Measurements from ENCODE around the gene NEMP2.

Gene NEMP2

DNA sequence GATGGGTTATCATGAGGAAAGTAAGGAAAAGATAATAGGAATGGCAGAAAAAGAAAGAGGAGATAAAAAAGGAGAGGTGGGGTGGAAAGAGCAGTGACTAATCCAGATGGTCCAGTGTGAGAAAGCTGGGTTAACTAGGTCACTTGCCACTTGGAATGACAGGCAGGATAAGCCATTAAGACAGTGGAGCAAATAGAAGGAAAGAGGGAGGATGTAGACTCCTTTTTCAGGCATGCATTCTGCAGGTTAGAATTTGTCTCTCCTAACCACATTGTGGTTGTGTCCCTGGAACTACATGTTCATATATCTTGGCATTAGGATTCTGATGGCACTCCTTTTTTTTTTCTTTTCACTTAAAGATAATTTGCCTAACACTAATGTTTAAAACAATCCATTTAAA is 13.4 kb upstream of the NEMP2 start:
- TF ChIP-seq TAF1 (IDR thresholded peaks at IDR 0.05; ENCODE audit: low read depth): no peak
- no peak for TF ChIP-seq TCF12 (IDR thresholded peaks at IDR 0.05; ENCODE audit: low read depth)
- no peak for TF ChIP-seq EP300 (IDR thresholded peaks at IDR 0.05; ENCODE audit: borderline replicate concordance)
- no peak for TF ChIP-seq CEBPB (IDR thresholded peaks at IDR 0.05)
- TF ChIP-seq NFIC (IDR thresholded peaks at IDR 0.05): no peak
- no peak for TF ChIP-seq FOXM1 (IDR thresholded peaks at IDR 0.05; ENCODE audit: borderline replicate concordance, low read depth)
- TF ChIP-seq ZBTB7A (IDR thresholded peaks at IDR 0.05; ENCODE audit: low read depth): no peak
- TF ChIP-seq, protein P1, sequence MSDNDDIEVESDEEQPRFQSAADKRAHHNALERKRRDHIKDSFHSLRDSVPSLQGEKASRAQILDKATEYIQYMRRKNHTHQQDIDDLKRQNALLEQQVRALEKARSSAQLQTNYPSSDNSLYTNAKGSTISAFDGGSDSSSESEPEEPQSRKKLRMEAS (IDR thresholded peaks at IDR 0.05): no peak
- no peak for TF ChIP-seq YY1 (IDR thresholded peaks at IDR 0.05; ENCODE audit: low read depth)
- TF ChIP-seq EGR1 (IDR thresholded peaks at IDR 0.05): no peak
- TF ChIP-seq, protein P2, sequence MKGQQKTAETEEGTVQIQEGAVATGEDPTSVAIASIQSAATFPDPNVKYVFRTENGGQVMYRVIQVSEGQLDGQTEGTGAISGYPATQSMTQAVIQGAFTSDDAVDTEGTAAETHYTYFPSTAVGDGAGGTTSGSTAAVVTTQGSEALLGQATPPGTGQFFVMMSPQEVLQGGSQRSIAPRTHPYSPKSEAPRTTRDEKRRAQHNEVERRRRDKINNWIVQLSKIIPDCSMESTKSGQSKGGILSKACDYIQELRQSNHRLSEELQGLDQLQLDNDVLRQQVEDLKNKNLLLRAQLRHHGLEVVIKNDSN (IDR thresholded peaks at IDR 0.05): no peak
- TF ChIP-seq, protein P3, sequence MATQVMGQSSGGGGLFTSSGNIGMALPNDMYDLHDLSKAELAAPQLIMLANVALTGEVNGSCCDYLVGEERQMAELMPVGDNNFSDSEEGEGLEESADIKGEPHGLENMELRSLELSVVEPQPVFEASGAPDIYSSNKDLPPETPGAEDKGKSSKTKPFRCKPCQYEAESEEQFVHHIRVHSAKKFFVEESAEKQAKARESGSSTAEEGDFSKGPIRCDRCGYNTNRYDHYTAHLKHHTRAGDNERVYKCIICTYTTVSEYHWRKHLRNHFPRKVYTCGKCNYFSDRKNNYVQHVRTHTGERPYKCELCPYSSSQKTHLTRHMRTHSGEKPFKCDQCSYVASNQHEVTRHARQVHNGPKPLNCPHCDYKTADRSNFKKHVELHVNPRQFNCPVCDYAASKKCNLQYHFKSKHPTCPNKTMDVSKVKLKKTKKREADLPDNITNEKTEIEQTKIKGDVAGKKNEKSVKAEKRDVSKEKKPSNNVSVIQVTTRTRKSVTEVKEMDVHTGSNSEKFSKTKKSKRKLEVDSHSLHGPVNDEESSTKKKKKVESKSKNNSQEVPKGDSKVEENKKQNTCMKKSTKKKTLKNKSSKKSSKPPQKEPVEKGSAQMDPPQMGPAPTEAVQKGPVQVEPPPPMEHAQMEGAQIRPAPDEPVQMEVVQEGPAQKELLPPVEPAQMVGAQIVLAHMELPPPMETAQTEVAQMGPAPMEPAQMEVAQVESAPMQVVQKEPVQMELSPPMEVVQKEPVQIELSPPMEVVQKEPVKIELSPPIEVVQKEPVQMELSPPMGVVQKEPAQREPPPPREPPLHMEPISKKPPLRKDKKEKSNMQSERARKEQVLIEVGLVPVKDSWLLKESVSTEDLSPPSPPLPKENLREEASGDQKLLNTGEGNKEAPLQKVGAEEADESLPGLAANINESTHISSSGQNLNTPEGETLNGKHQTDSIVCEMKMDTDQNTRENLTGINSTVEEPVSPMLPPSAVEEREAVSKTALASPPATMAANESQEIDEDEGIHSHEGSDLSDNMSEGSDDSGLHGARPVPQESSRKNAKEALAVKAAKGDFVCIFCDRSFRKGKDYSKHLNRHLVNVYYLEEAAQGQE (IDR thresholded peaks at IDR 0.05; ENCODE audit: low read depth): no peak
- no peak for TF ChIP-seq CREB1 (IDR thresholded peaks at IDR 0.05; ENCODE audit: low read depth)
- no peak for TF ChIP-seq TEAD4 (IDR thresholded peaks at IDR 0.05)

DNA sequence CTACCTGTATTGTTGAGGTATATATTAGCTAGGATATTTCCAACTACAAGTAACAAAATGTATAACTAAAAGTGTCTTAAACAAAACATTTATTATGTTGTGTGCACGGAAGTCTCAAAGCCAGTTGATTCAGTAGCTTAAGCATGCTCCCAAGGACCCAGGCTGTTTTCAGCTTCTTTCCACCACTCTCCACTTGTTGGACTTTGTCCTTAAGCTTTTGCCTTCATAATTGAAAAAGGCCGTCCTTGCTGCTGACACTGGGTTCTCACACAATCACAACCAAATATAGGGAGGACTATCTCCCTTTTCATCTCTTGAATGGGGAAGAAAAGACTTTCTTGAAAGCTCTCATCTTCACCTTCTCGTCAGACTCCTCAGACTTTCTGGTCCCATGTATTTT is 12.2 kb upstream of the NEMP2 start:
- TF ChIP-seq YY1 (IDR thresholded peaks at IDR 0.05; ENCODE audit: low read depth) (no peak), EGR1 (IDR thresholded peaks at IDR 0.05) (no peak)

DNA sequence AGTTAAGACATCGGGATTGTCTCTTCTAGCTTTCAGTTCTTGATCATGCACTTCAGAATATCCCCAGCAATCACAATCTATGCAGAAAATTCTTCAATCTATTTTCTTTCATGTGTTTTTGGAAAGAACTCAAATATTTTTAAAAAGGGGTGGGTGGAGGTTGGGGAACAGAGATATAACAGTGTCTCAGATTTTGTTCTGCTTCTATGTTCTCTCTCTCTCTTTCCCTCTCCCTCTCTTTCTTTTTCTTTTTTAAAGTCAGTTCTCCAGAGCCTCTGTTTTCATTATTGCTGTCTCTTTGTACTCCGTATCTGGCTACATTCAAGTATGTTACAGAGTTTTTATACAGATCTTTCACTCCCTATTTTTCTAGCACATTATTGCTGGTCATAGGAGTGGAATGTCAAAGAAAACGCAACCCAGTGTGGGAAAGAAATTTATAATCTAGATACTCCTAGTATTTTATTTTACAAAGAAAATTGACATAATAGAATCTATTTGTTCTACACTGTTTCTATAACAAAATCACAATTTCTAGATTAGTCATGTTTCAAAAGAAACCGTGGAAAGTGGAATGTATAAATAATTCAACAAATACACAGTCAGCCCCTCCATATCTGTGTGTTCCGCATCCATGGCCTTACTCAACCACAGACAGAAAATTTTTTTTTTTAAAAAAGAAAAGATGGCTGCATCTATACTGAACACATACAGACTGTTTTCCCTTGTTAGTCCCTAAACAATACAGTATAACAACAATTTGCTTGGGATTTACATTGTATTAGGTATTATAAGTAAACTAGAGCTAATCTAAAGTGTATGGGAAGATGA is 11.2 kb upstream of the NEMP2 start:
- no peak for TF ChIP-seq EGR1 (IDR thresholded peaks at IDR 0.05)
- no peak for TF ChIP-seq FOXM1 (IDR thresholded peaks at IDR 0.05; ENCODE audit: borderline replicate concordance, low read depth)

DNA sequence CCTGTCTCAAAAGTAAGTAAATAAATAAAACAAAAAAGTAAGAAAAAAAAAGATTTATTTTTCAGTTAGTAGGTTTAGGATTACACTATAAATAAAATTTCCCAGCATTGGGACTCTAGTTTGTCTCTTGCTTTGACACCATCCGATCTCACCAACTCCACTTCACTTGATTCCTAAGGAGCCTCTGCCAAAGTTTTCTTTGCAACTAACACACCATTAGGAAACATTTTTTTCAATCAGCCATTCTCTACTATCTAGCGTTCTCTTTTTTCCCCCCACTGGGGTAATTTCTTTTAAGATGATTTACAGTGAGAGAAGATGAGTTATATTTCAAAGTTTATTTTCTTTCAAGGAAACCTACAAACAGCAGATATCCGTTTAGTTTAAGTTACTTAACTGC is 10.6 kb upstream of the NEMP2 start:
- TF ChIP-seq EP300 (IDR thresholded peaks at IDR 0.05; ENCODE audit: borderline replicate concordance) (no peak), TAF1 (IDR thresholded peaks at IDR 0.05; ENCODE audit: low read depth) (no peak), TEAD4 (IDR thresholded peaks at IDR 0.05) (no peak), RAD21 (IDR thresholded peaks at IDR 0.05; ENCODE audit: low read depth) (no peak), TCF12 (IDR thresholded peaks at IDR 0.05; ENCODE audit: low read depth) (no peak), ZBTB7A (IDR thresholded peaks at IDR 0.05; ENCODE audit: low read depth) (no peak), YY1 (IDR thresholded peaks at IDR 0.05; ENCODE audit: low read depth) (no peak)
- TF ChIP-seq, protein P1 (IDR thresholded peaks at IDR 0.05): no peak
- TF ChIP-seq, protein P3 (IDR thresholded peaks at IDR 0.05; ENCODE audit: low read depth): no peak
- TF ChIP-seq, protein P2 (IDR thresholded peaks at IDR 0.05): no peak

DNA sequence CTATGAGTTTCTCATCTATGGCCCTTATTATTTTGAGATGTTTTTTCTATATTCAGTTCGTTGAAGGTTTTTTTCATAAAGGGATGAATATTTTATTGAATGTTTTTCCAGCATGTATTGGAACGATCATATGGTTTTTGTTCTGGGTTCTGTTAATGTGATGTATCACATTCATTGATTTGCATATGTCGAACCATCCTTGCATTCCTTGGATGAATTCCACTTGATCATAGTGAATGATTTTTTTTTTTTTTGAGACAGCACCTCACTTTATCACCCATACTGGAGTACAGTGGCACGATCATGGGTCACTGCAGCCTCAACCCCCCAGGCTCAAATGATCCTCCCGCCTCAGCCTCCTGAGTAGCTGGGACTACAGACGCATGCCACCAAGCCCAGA is 5.5 kb upstream of the NEMP2 start:
- TF ChIP-seq, protein P1 (IDR thresholded peaks at IDR 0.05): no peak
- TF ChIP-seq, protein P2 (IDR thresholded peaks at IDR 0.05): no peak
- TF ChIP-seq CREB1 (IDR thresholded peaks at IDR 0.05; ENCODE audit: low read depth) (no peak), NFIC (IDR thresholded peaks at IDR 0.05) (no peak), TCF12 (IDR thresholded peaks at IDR 0.05; ENCODE audit: low read depth) (no peak), FOXM1 (IDR thresholded peaks at IDR 0.05; ENCODE audit: borderline replicate concordance, low read depth) (no peak), YY1 (IDR thresholded peaks at IDR 0.05; ENCODE audit: low read depth) (no peak), TEAD4 (IDR thresholded peaks at IDR 0.05) (no peak), ZBTB7A (IDR thresholded peaks at IDR 0.05; ENCODE audit: low read depth) (no peak), EGR1 (IDR thresholded peaks at IDR 0.05) (no peak), TAF1 (IDR thresholded peaks at IDR 0.05; ENCODE audit: low read depth) (no peak)
- TF ChIP-seq, protein P3 (IDR thresholded peaks at IDR 0.05; ENCODE audit: low read depth): no peak
